ENCODE data around the gene SEMA6A. TPM values are rescaled to one million over a fixed set of nuclear protein-coding genes. Genes with fewer than 3 reads are reported as not detected.
"Not testable (repeated sequence)": the region's sequence is repeated elsewhere in the genome, so short reads cannot be mapped to it uniquely, and the experiment has no call there.

The SEMA6A gene
- total RNA-seq, 1 experiment from 2014 or later = 53.3 TPM

GRCh38 chr5:116546743-116547124 lies 27.9 kb downstream of the SEMA6A start:
- DNase-seq = no peak
- Mint-ChIP-seq H3K4me1 (ENCODE audit: low read depth, unreplicated experiment) (peaks cover 35% of the 10 kb centered on the region), H3K27me3 (ENCODE audit: unreplicated experiment) (no peaks in the 10 kb centered on the region), H3K27ac (ENCODE audit: unreplicated experiment) (no peak overlapping the region), H3K9me3 (ENCODE audit: low read depth, unreplicated experiment) (no peaks in the 10 kb centered on the region), H3K36me3 (ENCODE audit: insufficient read depth, unreplicated experiment) (peaks cover 10% of the 10 kb centered on the region), H3K4me3 (ENCODE audit: low read depth, unreplicated experiment) (no peak overlapping the region)
- TF ChIP-seq CTCF (IDR thresholded peaks at IDR 0.05; ENCODE audit: unreplicated experiment) = no peak
- BruUV-seq (replicated peaks) = no TSS peak
- intact Hi-C loops (cut with micrococcal nuclease; ENCODE audit: unreplicated experiment) = no loop called here
- CTCF ChIA-PET = no interaction called here

DNA sequence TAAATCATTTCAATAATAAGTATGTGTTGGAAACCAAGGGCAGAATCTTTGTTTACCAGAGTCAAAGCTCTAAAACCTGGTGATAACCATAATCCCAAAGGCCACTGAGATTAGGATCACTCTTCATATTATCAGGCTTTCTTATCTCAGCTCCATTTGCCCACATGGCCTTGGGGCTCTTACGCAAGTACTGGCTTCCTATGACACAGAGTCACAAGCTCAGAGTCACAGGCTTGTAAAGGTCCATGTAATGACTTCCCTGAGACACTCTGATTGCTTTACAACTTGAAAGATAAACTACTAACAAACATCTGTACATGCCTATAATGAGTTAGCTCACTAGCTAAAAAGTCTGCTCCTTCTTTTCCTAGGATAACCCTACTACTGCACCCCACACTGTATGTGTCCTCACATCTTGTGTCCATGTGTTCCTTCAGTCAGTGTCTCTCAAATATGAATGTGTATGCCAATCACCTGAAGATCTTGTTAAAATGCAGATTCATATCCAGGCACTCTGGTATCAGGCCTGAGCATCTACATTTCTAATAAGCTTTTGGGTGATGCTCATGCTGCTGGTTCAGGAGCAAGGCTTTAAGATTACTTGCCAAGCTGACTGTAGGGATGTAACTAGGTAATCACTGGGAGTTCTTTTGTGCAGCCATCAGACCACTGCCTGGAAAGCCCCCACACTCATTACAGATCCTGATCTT lies 28.4 kb downstream of the SEMA6A start:
- H3K9me3 Mint-ChIP-seq (ENCODE audit: low read depth, unreplicated experiment) = no peaks in the 10 kb centered on the region
- BruUV-seq (replicated peaks) = no TSS peak
- DNase-seq = no peak

GRCh38 chr5:116545465-116545864 lies 29.2 kb downstream of the SEMA6A start:
- Mint-ChIP-seq H3K27ac (ENCODE audit: unreplicated experiment) (peak overlapping the region; percentile 50), H3K4me1 (ENCODE audit: low read depth, unreplicated experiment) (peaks cover 39% of the 10 kb centered on the region), H3K36me3 (ENCODE audit: insufficient read depth, unreplicated experiment) (peaks cover 10% of the 10 kb centered on the region)
- intact Hi-C loops (cut with micrococcal nuclease; ENCODE audit: unreplicated experiment) = loop anchor here (2.0 kb wide), 1 partner anchor 17 kb away; no protein-coding TSS in a partner anchor
- not testable (repeated sequence) for DNase-seq; H3K9me3 Mint-ChIP-seq (ENCODE audit: low read depth, unreplicated experiment); BruUV-seq (replicated peaks); H3K27me3 Mint-ChIP-seq (ENCODE audit: unreplicated experiment); H3K4me3 Mint-ChIP-seq (ENCODE audit: low read depth, unreplicated experiment)
- CTCF ChIA-PET = interaction anchor here (0.6 to 1.2 kb wide), 2 partner anchors 107 to 909 kb away, joined by 3 to 4 read pairs; no protein-coding TSS in a partner anchor

More for the DNA sequence above, 28.4 kb downstream of the SEMA6A start:
- Mint-ChIP-seq H3K36me3 (ENCODE audit: insufficient read depth, unreplicated experiment) (peaks cover 10% of the 10 kb centered on the region), H3K27ac (ENCODE audit: unreplicated experiment) (no peak overlapping the region), H3K4me1 (ENCODE audit: low read depth, unreplicated experiment) (peaks cover 35% of the 10 kb centered on the region), H3K27me3 (ENCODE audit: unreplicated experiment) (no peaks in the 10 kb centered on the region), H3K4me3 (ENCODE audit: low read depth, unreplicated experiment) (no peak overlapping the region)
- CTCF ChIA-PET = no interaction called here
- intact Hi-C loops (cut with micrococcal nuclease; ENCODE audit: unreplicated experiment) = no loop called here
- TF ChIP-seq CTCF (IDR thresholded peaks at IDR 0.05; ENCODE audit: unreplicated experiment) = no peak

GRCh38 chr5:116544531-116545241 lies 29.9 kb downstream of the SEMA6A start:
- no peaks in the 10 kb centered on the region for H3K9me3 Mint-ChIP-seq (ENCODE audit: low read depth, unreplicated experiment)
- H3K27ac Mint-ChIP-seq (ENCODE audit: unreplicated experiment) = peak overlapping the region; percentile 50
- DNase-seq = peak; percentile 51
- intact Hi-C loops (cut with micrococcal nuclease; ENCODE audit: unreplicated experiment) = loop anchor here (2.0 kb wide), 1 partner anchor 16 kb away; no protein-coding TSS in a partner anchor
- H3K4me3 Mint-ChIP-seq (ENCODE audit: low read depth, unreplicated experiment) = peak overlapping the region; percentile 15
- H3K4me1 Mint-ChIP-seq (ENCODE audit: low read depth, unreplicated experiment) = peaks cover 42% of the 10 kb centered on the region
- H3K27me3 Mint-ChIP-seq (ENCODE audit: unreplicated experiment) = no peaks in the 10 kb centered on the region
- BruUV-seq (replicated peaks) = no TSS peak
- H3K36me3 Mint-ChIP-seq (ENCODE audit: insufficient read depth, unreplicated experiment) = peaks cover 10% of the 10 kb centered on the region
- TF ChIP-seq CTCF (IDR thresholded peaks at IDR 0.05; ENCODE audit: unreplicated experiment) = no peak
- CTCF ChIA-PET = interaction anchor here (0.6 to 1.2 kb wide), 3 partner anchors 13 to 910 kb away, joined by 3 to 4 read pairs (median 3); no protein-coding TSS in a partner anchor
